SKM-1 (cell line): ENCODE results near the gene ASAP3.

ENCODE experiments used
- DNase-seq: peaks from one replicate; lab custom pipeline; 2025; ENCODE audit not compliant: unreplicated experiment; lab: John Stamatoyannopoulos, UW

The ASAP3 gene

GRCh38 chr1:23478896-23479665 is 4.9 kb downstream of the ASAP3 start:
- DNase-seq: no peak

DNA sequence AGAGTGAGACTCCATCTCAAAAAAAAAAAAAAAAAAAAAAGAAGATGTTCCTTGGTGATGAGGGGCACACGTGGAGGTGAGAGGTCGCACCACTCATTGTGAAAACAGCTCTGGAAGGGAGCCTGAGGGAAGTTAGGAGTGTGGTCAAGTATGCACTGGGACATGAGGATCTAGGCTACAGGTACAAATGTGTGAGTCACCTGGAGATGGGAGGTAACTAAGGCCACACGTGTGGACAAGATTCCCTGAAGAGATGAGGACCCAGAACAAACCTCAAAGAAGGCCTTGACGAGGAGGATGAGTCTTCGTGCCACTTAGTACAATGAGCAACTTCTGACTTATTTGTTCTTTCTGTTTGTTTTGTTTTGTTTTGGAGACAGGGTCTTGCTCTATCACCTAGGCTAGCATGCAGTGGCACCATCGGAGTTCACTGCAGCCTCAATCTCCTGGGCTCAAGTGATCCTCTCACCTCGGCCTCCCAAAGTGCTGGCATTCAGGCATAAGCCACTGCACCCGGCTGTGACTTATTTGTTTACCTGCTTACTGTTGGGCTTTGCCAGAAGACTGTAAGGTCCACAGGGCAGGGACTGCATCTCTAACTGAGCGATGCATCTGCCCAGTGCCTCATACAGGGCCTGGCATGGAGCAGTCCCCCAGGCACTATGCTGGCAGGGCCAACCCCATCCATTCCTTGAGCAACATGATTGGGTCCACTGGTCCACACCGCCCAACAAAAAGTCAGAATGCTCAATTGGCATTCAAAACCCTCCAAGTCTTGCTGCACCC is 6.4 kb downstream of the ASAP3 start:
- DNase-seq: no peak

DNA sequence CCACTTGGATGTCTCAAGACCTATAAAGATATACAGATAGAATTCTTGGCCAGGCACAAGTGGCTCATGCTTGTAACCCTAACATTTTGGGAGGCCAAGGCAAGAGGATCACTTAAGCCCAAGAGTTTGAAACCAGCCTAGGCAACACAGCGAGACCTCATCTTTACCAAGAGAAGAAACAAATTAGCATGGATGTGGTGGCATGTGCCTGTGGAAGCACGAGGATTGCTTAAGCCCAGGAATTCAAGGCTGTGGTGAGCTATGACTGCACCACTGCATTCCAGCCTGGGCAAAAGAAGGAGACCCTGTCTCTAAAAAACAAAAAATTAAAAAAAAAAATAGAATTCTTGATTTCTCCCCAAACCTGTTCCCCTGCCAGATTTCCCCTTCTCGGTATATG is 8.3 kb downstream of the ASAP3 start:
- no peak for DNase-seq

DNA sequence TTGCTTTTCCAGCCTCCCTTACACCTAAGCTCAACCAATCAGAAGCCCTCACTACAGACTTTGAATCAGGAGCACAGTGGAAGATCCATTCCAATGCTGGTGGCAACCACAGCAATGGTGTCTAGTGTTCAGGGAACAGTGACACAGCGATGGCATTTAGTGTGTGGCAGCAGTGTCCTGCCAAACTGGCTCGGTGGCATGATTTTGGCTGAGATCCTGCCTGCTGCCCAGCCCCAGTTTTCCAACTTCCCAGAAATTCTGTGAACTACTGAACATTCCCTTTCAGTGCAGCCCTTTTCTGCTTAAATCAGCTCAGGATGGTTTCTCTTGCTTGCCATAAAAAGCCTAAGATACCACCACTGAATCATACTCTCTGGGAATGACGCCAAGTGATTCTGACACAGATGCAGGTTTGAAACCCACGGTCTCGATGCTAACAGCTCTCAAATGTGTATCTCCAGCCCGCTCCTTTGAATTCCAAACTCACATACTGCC is 8.8 kb downstream of the ASAP3 start:
- DNase-seq: no peak

DNA sequence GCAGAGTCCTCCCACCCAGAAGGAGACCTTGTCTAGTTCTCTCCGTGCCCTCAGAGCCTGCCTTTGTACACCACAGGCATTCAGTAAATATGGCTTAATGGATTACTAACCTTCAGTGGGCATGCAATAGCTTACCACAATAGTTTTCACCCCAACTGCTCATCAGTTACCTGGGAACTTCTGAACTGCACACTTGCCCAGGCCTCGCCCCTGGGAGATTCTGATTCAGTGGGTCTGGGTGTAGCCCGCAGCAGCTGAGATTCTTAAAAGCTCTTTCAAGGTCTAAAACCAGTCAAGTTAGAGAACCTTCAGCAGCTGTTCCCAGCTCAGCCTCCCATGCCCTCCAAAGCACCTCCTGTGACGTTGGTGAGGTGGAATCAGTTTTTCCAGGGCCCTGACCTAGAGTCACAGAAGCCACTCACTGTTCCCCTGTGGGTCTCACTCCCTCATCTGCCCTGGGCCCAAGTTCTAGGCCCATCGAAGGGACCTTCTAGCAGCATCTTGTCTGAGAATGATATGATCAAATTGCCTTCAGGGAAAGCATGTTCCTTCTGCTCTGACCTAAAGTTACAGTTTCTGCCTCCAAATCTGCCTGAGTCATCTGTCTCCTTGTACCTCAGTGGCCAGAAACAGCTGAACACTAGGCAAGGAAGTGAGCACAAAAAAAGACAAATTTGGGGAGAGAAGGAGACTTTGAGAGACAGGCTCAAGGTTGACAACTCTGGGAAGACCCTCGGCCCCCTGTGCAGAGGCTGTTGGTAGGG is 10.8 kb downstream of the ASAP3 start:
- no peak for DNase-seq

DNA sequence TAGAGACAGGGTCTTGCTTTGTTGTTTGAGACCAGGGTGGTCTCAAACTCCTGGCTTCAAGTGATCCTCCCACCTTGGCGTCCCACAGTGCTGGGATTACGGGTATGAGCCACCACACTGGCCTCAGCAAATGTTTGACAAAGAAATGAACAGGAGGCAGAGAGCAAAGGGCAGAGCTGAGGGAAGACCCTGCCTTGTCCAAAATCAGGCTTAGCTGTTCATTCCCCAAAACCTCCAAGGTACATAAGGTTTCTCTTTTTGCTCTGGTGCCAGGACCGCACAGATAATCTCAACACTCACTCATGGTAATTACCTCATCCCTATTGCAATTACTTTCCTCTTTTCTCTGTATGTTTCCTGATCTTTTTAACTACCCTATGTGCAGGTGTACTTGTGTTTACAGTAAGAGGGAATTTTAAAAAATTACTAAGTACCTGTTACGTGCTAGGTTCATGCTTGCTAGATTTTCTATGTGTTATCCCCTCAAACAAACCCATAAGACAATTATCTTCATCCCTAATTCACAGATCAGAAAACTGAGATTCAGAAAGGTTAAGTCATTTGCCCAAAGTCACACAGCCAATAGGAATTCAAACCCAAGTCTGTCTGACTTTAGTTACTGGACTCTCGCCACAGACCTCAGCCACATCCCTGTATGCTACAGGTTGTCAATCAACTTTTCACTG is 11.5 kb downstream of the ASAP3 start:
- no peak for DNase-seq

DNA sequence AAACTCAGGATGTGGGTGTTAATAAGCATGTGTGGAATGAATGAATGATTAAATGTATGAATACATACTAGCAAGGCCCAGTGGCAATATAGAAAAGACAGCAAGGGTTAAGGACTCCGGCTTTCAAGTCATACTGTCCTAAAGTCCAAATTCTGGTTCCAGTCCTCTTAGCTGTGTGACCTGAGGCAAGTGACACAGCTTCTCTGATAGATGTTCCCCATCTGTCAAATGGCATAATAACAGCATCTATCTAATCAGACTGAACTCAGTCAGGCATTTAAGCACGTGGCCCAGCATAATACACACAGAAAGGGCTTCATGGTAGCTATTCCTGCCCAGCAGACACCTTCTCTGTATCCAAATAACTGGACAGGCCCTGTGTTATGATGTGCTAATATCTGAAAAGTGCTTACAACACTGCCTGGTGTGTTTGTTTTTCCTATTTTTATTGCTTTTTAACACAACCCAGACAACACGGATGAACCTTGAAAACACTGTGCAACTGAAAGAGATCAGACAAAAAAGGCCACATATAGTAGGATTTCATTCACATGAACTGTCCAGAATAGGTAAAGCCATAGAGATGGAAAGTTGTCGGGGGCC is 12.4 kb downstream of the ASAP3 start:
- DNase-seq: no peak

DNA sequence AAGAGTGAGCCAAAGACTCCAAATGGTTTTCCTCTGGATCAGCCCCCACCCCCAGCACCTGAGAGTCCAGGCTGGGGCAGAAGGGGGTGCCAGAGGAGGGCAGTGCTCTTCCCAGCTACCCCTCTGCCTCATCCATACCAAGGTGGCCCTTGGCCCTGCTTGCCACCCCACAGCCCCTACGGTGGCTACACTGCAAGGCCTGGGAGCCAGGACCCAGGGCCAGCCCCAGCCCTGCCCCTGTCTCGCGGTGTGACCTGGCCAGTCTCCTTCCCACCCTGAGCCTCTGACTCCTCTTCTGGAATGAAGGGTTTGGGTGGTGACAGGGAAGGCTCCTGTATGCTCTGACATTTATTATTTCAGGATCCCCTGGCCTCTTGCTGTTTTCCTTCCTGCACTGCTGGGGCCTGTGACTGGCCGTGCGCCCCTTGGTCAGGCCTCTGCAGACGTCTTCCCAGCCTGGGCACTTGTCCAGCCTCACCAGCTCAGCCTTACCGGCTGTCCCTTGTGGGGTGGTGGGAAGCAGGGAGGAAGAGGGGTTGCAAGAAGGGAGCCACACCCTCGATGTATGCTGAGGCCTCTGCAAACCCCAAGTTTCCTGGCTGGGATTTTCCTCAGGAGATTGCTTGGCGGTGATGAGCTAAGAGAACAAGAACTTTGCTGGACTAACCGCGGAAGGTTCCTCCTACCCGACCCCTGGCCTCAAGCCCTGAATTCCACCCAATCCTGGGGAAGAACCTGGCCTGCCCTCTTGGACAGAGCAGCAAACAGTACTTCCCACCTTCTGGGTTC is 13.5 kb downstream of the ASAP3 start:
- no peak for DNase-seq

- DNase-seq: no peak
Observed at GRCh38 chr1:23469372-23469982, 14.5 kb downstream of the ASAP3 start.

DNA sequence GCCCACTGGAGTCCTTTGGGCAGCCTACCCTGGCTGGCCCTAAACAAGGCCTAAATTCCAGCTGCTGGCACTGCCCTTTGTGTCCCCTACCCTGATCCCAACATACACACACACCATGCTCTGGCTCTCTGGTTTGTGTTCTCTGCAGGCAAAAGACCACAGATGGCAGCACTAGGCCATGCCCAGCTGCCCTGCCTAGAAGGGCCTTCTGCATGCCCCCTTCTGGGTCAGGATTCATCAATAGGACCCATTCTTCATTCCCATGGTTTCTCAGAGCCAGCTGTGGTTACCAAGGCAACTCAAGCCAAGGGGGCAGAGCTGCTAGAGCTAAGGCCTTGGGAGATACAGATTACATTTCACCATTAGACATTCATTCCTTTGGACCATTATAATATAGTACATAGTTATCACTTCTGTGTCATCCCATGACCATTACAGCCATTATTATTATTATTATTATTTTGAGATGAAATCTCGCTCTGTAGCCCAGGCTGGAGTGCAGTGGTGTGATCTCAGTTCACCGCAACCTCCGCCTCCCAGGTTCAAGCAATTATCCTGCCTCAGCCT is 17.5 kb downstream of the ASAP3 start:
- no peak for DNase-seq

DNA sequence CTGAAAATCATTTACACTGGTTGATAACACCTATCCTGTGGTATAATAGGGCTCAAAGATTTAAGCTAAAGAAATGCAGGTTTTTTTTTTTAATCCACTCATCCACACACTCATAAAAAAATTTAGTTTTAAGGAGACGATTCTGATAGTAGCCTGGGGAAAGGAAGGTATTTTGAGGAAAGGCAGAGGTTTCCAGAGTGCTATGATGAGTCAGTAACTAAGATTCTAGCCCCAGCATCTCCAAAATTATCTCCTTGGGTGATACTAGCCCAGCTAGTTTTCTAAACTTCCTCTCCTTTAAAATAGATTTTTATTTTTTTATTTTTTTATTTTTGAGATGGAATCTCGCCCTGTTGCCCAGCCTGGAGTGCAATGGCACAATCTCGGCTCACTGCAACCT is 20.7 kb downstream of the ASAP3 start:
- DNase-seq: no peak

GRCh38 chr1:23462766-23463165 is 21.2 kb downstream of the ASAP3 start:
- no peak for DNase-seq

- no peak for DNase-seq
Observed at GRCh38 chr1:23461050-23461449, 22.9 kb downstream of the ASAP3 start.

DNA sequence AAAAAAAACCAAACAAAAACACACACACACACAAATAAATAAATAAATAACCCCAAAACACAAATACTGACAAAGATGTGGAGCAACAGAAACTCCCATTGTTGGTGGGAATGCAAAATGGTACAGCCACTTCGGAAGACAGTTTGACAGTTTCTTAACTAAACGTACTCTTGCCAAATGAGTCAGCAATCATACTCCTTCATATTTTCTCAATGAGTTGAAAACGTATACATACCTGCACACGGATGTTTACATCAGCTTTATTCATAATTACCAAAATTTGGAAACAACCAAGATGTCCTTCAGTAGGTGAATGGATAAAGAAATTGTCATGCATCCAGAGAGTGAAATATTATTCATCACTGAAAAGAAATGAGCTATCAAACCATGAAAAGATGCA is 23.5 kb downstream of the ASAP3 start:
- no peak for DNase-seq

DNA sequence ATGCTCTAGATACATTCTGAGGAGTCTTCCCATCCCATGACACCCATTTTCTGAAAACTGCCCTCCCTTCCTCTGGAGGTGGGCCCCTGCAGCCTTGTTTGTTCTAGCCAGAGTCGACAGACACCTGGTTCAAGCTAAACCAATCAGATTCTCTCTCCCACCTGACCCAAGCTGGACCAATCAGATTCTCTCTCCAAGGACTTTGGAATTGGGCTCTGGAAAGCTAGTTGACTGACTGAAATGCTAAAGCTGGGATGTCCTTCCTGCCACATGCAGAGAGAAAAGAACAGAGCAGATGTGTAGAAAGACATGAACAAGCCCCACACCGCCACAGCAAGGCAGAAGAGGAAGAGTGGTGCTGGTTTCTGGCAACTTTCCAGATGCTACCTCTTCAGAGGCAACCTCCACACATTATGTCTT is 24.6 kb downstream of the ASAP3 start:
- no peak for DNase-seq

DNA sequence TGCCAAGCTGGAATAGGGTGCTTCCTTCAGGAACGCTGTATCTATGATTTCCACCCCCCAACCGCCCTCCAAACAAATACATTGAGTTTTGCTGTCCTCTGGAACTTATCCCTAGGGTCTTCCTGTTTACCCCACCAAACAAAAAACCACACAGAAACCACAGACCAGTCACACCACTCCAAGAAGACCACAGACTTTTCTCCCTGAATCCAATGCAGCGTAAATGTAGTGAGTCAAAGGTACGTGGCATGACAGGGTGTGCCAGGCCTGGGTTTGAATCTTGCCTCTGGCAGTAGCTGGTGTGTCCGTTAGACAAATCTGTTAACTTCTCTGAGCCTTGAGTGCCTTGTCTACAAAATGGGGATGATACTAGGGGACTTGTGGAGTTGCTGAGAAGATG is 27.8 kb downstream of the ASAP3 start:
- no peak for DNase-seq

- DNase-seq: no peak
Observed at GRCh38 chr1:23453455-23454000, 30.5 kb downstream of the ASAP3 start.

- DNase-seq: no peak
Observed at GRCh38 chr1:23452011-23452411, 32.0 kb downstream of the ASAP3 start.

DNA sequence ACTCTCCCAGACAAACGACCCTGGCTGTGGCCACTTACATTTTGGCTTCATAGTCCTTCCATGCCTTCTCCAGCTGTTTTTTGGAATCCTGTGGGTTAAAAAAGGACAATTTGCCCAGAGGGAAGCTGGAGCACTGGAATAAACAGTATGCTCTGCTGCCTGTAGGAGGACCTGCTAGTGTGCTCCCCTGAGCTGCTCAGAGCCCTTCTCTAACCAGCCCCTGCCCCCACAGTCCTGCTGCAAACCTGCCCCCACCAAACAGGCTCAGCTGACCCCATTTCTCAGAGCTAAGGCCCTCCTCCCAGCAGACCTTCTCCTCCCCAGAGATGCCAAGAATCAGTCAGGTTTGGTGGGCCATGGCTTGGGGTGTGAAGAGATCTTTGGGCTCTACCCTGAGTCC is 32.5 kb downstream of the ASAP3 start:
- DNase-seq: no peak
